BE2C (cell line): Measurements from ENCODE around the gene NPAS3.

ENCODE experiments used
- DNase-seq: peaks from one replicate; pipeline ENCODE4 v3.0.0-alpha.2; 2020
- H3K27me3 ChIP-seq: fragments of 250-450 bp; sonication (Bioruptor Pico); 2 replicates; pipeline ENCODE4 v1.5.1; 2020; ENCODE audit warnings: mild to moderate bottlenecking
- H3K36me3 ChIP-seq: fragments of 250-450 bp; sonication (Bioruptor Pico); 2 replicates; pipeline ENCODE4 v1.5.1; 2020; ENCODE audit warnings: mild to moderate bottlenecking
- H3K4me1 ChIP-seq: fragments of 250-450 bp; sonication (Bioruptor Pico); 2 replicates; pipeline ENCODE4 v1.5.1; 2020
- H3K4me3 ChIP-seq: 2 replicates; pipeline ENCODE4 v1.5.1; 2011; ENCODE audit warnings: low read depth, low read length
- H3K9me3 ChIP-seq: fragments of 250-450 bp; sonication (Bioruptor Pico); 2 replicates; pipeline ENCODE4 v1.5.1; 2020
- CTCF ChIP-seq: IDR thresholded peaks from 2 replicates; pipeline ENCODE4 v1.5.1; 2012; ENCODE audit warnings: mild to moderate bottlenecking, low read depth, low read length

The NPAS3 gene

GRCh38 chr14:32932302-32932913 lies 6.3 kb upstream of the NPAS3 start:
- no peak for DNase-seq
- no peak overlapping the region for H3K4me3 ChIP-seq
- peaks cover 95% of the 10 kb centered on the region for H3K27me3 ChIP-seq
- H3K4me1 ChIP-seq: no peaks in the 10 kb centered on the region
- H3K36me3 ChIP-seq: no peaks in the 10 kb centered on the region
- TF ChIP-seq CTCF: no peak
- H3K9me3 ChIP-seq: no peaks in the 10 kb centered on the region

- no peak for DNase-seq
- no peak for TF ChIP-seq CTCF
- H3K36me3 ChIP-seq: no peaks in the 10 kb centered on the region
- H3K4me1 ChIP-seq: no peaks in the 10 kb centered on the region
- H3K4me3 ChIP-seq: no peak overlapping the region
- peaks cover 96% of the 10 kb centered on the region for H3K27me3 ChIP-seq
- H3K9me3 ChIP-seq: no peaks in the 10 kb centered on the region
These were observed 5.6 kb upstream of the NPAS3 start for GRCh38 chr14:32932914-32933628.

GRCh38 chr14:32933629-32934072 lies 5.0 kb upstream of the NPAS3 start:
- H3K27me3 ChIP-seq: peaks cover 98% of the 10 kb centered on the region
- H3K4me3 ChIP-seq: no peak overlapping the region
- no peak for DNase-seq
- TF ChIP-seq CTCF: peak; percentile 2; the same call in 1 of the 2 replicates
- no peaks in the 10 kb centered on the region for H3K36me3 ChIP-seq
- no peaks in the 10 kb centered on the region for H3K4me1 ChIP-seq
- H3K9me3 ChIP-seq: no peaks in the 10 kb centered on the region

- H3K4me3 ChIP-seq: no peak overlapping the region
- TF ChIP-seq CTCF: no peak
- no peaks in the 10 kb centered on the region for H3K4me1 ChIP-seq
- H3K36me3 ChIP-seq: no peaks in the 10 kb centered on the region
- H3K27me3 ChIP-seq: peaks cover 97% of the 10 kb centered on the region
- H3K9me3 ChIP-seq: no peaks in the 10 kb centered on the region
- DNase-seq: peak; percentile 48
These were observed 4.4 kb upstream of the NPAS3 start for GRCh38 chr14:32934073-32934880.

- no peak for DNase-seq
- no peaks in the 10 kb centered on the region for H3K36me3 ChIP-seq
- no peak overlapping the region for H3K4me3 ChIP-seq
- H3K9me3 ChIP-seq: no peaks in the 10 kb centered on the region
- no peak for TF ChIP-seq CTCF
- H3K4me1 ChIP-seq: no peaks in the 10 kb centered on the region
- H3K27me3 ChIP-seq: peaks cover 95% of the 10 kb centered on the region
These were observed 3.6 kb upstream of the NPAS3 start for GRCh38 chr14:32934881-32935633.
